Endothelial cell of umbilical vein (primary cell): ENCODE data around the gene ACSF3. TPM values are rescaled to one million over a fixed set of nuclear protein-coding genes. Genes with fewer than 3 reads are reported as not detected.

Source experiments
- BruUV-seq: library from RNA; stranded (reverse); fragments of 400-500 nt; replicated peaks from 2 replicates; lab custom pipeline; 2021; lab: Mats Ljungman, UMichigan
- CTCF ChIA-PET: fragments of 300-600, 350-600 bp; sonication (Branson Sonifier 250); formaldehyde crosslinking; loops from one replicate; lab custom pipeline; 2021; ENCODE audit warnings: antibody characterized with exemption, inconsistent platforms; lab: Charles Lee
- POLR2A ChIA-PET: fragments of 300-600, 350-600 bp; sonication (Branson Sonifier 250); formaldehyde crosslinking; loops from one replicate; lab custom pipeline; 2021; ENCODE audit warnings: antibody characterized with exemption, inconsistent platforms; lab: Charles Lee
- DNase-seq: peaks from one replicate; pipeline ENCODE4 v3.0.0-alpha.2; 2011; ENCODE audit warnings: low read depth, low spot score
- FAIRE-seq: peaks from 2 replicates; lab custom pipeline; 2011; peaks lifted over from hg19 to GRCh38; lab: Jason Lieb, UNC
- H2AFZ ChIP-seq: 2 replicates; pipeline ENCODE4 v1.6.0; 2012; ENCODE audit warnings: low read depth, low read length, control low read depth, inconsistent platforms
- H3K27ac ChIP-seq: 2 replicates; pipeline ENCODE4 v1.5.1; 2011; ENCODE audit warnings: low read depth, mild to moderate bottlenecking, control low read depth, low read length, moderate library complexity; ENCODE audit not compliant: insufficient read depth
- H3K27me3 ChIP-seq, 2 experiments: 2 replicates each; pipeline versions ENCODE4 v1.6.0 to v1.6.1; 2011; ENCODE audit warnings: low read length in 2 of 2, mixed read lengths in 1 of 2; ENCODE audit not compliant: control insufficient read depth in 2 of 2, insufficient read depth in 2 of 2
- H3K36me3 ChIP-seq, 2 experiments: 2 replicates in 1 of 2; 3 replicates in 1 of 2; pipeline ENCODE4 v1.5.1; 2011; ENCODE audit warnings: low read length in 2 of 2, mild to moderate bottlenecking in 1 of 2, moderate library complexity in 1 of 2; ENCODE audit not compliant: control insufficient read depth in 2 of 2, insufficient read depth in 2 of 2; ENCODE audit errors: extremely low read depth in 1 of 2
- H3K4me1 ChIP-seq: 3 replicates; pipeline ENCODE4 v1.5.1; 2011; ENCODE audit warnings: mild to moderate bottlenecking, low read length; ENCODE audit not compliant: control insufficient read depth, insufficient read depth; ENCODE audit errors: extremely low read depth
- H3K4me2 ChIP-seq: 2 replicates; pipeline ENCODE4 v1.6.1; 2011; ENCODE audit warnings: low read length, control low read depth, mixed read lengths; ENCODE audit not compliant: insufficient read depth
- H3K4me3 ChIP-seq, 3 experiments: fragments of 200-600 bp in 1 of 3; sonication (generic), shearing (Covaris generic) in 1 of 3; replicated peaks in 1 of 3; 2 replicates each; pipeline ENCODE4 v1.5.1; 2011 to 2016; ENCODE audit warnings: control low read depth in 3 of 3, low read length in 3 of 3, mild to moderate bottlenecking in 2 of 3, inconsistent platforms in 1 of 3, low read depth in 1 of 3, moderate library complexity in 1 of 3; ENCODE audit not compliant: insufficient read depth in 1 of 3
- H3K79me2 ChIP-seq: 2 replicates; pipeline ENCODE4 v1.6.0; 2012; ENCODE audit warnings: low read length, inconsistent platforms; ENCODE audit not compliant: control insufficient read depth, insufficient read depth
- H3K9ac ChIP-seq: replicated peaks from 2 replicates; pipeline ENCODE3; 2011; ENCODE audit warnings: low read length, control low read depth; ENCODE audit not compliant: insufficient read depth; ENCODE audit errors: extremely low read depth
- H3K9me1 ChIP-seq: replicated peaks from 3 replicates; pipeline ENCODE4 v1.6.0; 2011; ENCODE audit warnings: mild to moderate bottlenecking, low read length; ENCODE audit not compliant: control insufficient read depth, insufficient read depth; ENCODE audit errors: extremely low read depth
- H3K9me3 ChIP-seq: replicated peaks from 2 replicates; pipeline ENCODE4 v1.5.1; 2012; ENCODE audit warnings: low read length, inconsistent platforms; ENCODE audit not compliant: control insufficient read depth, insufficient read depth
- H4K20me1 ChIP-seq: replicated peaks from 2 replicates; pipeline ENCODE3; 2011; ENCODE audit warnings: mild to moderate bottlenecking, low read length; ENCODE audit not compliant: control insufficient read depth, insufficient read depth; ENCODE audit errors: extremely low read depth
- CTCF ChIP-seq, 2 donors: IDR thresholded peaks; 1 replicate in 1 of 2; 2 replicates in 1 of 2; pipeline ENCODE4 v1.5.1; 2011; ENCODE audit warnings: low read length in 2 of 2, mild to moderate bottlenecking in 2 of 2, moderate library complexity in 2 of 2, control low read depth in 1 of 2, inconsistent platforms in 1 of 2, low read depth in 1 of 2; ENCODE audit not compliant: insufficient read depth in 1 of 2; ENCODE audit errors: extremely low read depth in 1 of 2
- EZH2 ChIP-seq: IDR thresholded peaks from 2 replicates; pipeline ENCODE4 v1.6.1; 2012; ENCODE audit warnings: borderline replicate concordance, low read depth, mild to moderate bottlenecking, moderate library complexity, low read length, inconsistent platforms; ENCODE audit not compliant: severe bottlenecking
- FOS ChIP-seq: IDR thresholded peaks from 2 replicates; pipeline ENCODE4 v1.6.1; 2011; ENCODE audit warnings: mild to moderate bottlenecking, low read length, moderate library complexity, borderline replicate concordance; ENCODE audit not compliant: insufficient read depth
- GATA2 ChIP-seq: IDR thresholded peaks from 2 replicates; pipeline ENCODE4 v1.7.0; 2011; ENCODE audit warnings: low read depth, mild to moderate bottlenecking, moderate library complexity, mixed read lengths, low read length; ENCODE audit not compliant: insufficient read length, insufficient read depth
- JUN ChIP-seq: IDR thresholded peaks from 2 replicates; pipeline ENCODE4 v1.6.1; 2011; ENCODE audit warnings: borderline replicate concordance, low read depth; ENCODE audit not compliant: insufficient read length, insufficient read depth
- MAX ChIP-seq: IDR thresholded peaks from 2 replicates; pipeline ENCODE4 v1.6.1; 2011; ENCODE audit not compliant: insufficient read depth, insufficient read length
- MYC ChIP-seq: IDR thresholded peaks from one replicate; pipeline ENCODE4 v1.6.1; 2011; ENCODE audit warnings: mild to moderate bottlenecking, low read depth, low read length
- POLR2A ChIP-seq: IDR thresholded peaks from 2 replicates; pipeline ENCODE4 v1.6.1; 2012; ENCODE audit warnings: low read depth, mild to moderate bottlenecking, control low read depth, low read length
- POLR2AphosphoS5 ChIP-seq: IDR thresholded peaks from 2 replicates; pipeline ENCODE4 v1.6.1; 2012; ENCODE audit warnings: low read depth, mild to moderate bottlenecking, control low read depth, low read length, moderate library complexity; ENCODE audit not compliant: insufficient read depth
- dilution Hi-C: fragments of 300-500 bp; cut with MboI; formaldehyde crosslinking; loops from one replicate; pipeline ENCODE4 v1.15.0; 2019; ENCODE audit warnings: low sequenced_read_pairs; ENCODE audit not compliant: extremely low pct_ligation_motif_present
- intact Hi-C: fragments of 100-400 bp; cut with micrococcal nuclease; formaldehyde crosslinking; loops from one replicate; pipeline ENCODE4 v1.10.0; 2022
- polyA plus RNA-seq, 4 experiments: library from polyadenylated mRNA; depleted of rRNA in 3 of 4; stranded (reverse) in 3 of 4; unstranded in 1 of 4; fragments of >200 nt; gene quantifications; 2 replicates each; pipeline versions ENCODE4 v1.2.1 to v1.2.3, GENCODE V29; 2011 to 2012; ENCODE audit warnings: missing spikeins in 1 of 4
- total RNA-seq: library from RNA; stranded (reverse); gene quantifications from 2 replicates; pipeline ENCODE4 v1.2.3, GENCODE V29; 2021

ACSF3 gene
- total and polyA plus RNA-seq, 2 donors (not counting 3 experiments of a cell fraction or from before 2014, with no cell fraction given): 18.6 to 33.2 TPM

DNA sequence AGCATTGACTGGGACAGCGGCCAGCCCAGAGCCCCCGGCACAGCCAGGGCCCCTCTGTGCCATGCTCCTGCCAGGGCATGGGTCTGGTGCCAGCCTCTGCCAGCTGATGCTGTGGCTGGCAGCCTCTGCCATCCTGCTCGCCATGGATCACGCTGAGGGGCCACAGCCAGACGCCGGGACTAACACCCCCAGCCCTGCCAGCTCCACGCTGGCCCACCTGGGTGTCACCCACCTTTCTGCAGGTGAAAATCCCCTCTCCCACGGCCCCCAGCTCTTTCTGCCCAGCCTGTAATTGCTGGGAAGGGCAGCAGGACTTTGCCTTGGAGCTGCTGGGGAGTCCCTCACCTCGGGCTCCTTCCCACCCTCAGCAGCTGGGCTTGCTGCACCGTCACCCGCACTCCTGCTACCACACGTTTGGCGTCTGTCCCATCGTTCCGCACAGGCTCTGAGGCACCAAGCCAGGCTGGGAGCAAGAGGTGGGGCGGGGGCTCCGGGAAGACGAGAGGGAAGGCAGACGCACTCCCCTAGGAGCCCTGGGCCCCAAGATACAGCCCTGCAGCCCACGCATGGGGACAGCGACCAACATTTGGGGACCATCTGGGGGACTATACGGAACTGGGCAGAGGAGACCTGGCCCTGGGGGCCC lies 42.0 kb upstream of the ACSF3 start:
- H3K27me3 ChIP-seq: no peaks in the 10 kb centered on the region
- no TSS peak for BruUV-seq
- POLR2A ChIA-PET: no interaction called here
- H2AFZ ChIP-seq: no peak overlapping the region
- CTCF ChIA-PET: no interaction called here
- intact Hi-C loops: no loop called here
- H3K36me3 ChIP-seq: no peaks in the 10 kb centered on the region
- DNase-seq: no peak
- H3K79me2 ChIP-seq: no peaks in the 10 kb centered on the region
- no peaks in the 10 kb centered on the region for H3K9me1 ChIP-seq
- H3K4me2 ChIP-seq: no peak overlapping the region
- TF ChIP-seq JUN (no peak), MYC (no peak), POLR2A (no peak), FOS (no peak), POLR2AphosphoS5 (no peak), GATA2 (no peak), EZH2 (no peak), MAX (no peak), CTCF (IDR thresholded peaks at IDR 0.05; ENCODE audit: extremely low read depth in 1 of 2, insufficient read depth in 1 of 2, low read depth in 1 of 2, low read length in 2 of 2) (no peak)
- no peaks in the 10 kb centered on the region for H3K9me3 ChIP-seq
- no peak overlapping the region for H3K4me3 ChIP-seq
- no peak overlapping the region for H3K9ac ChIP-seq
- H4K20me1 ChIP-seq: no peaks in the 10 kb centered on the region
- dilution Hi-C loops: no loop called here
- H3K27ac ChIP-seq: no peak overlapping the region
- H3K4me1 ChIP-seq: no peaks in the 10 kb centered on the region
- no peak for FAIRE-seq
